HG02840 (cell line): ENCODE results near the gene SMCO4.

Experiments
- ATAC-seq: cut with Tn5 transposase; IDR thresholded peaks from one replicate; pipeline ENCODE4 v1.9.1; 2021; ENCODE audit warnings: mild to moderate bottlenecking, moderate library complexity, moderate number of reproducible peaks; ENCODE audit not compliant: unreplicated experiment, low FRiP score

SMCO4 gene

DNA sequence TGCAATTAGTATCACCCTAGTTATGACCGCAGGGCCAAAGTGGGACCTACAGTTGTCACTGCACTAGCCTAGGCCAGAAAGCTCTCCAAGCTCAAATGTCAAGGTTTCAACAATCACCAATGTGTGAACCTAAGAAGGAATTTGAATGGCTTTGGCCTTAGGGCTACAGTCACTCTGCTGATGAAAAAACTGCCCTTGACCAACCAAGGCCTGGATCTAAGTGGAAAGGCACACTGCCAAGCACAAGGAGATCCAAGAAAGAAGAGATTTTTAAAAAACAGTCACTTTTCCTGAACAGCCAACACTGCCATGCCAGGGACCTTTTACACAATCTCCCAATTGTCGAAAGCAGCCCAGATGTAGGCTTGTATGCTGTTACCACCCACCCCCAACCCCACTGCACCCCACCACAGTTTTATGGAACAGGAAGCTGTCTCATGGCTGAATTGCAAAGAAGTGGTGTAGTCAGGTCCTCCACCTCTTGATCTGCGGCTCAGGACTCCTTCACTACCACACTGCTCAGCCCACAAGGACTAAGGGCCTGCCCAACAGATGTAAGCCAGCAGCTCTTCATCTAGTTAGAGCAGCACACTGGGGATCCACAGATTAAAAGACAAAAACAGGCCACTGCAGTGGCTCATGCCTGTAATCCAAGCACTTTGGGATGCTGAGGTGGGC lies 32.9 kb downstream of the SMCO4 start:
- no peak for ATAC-seq

DNA sequence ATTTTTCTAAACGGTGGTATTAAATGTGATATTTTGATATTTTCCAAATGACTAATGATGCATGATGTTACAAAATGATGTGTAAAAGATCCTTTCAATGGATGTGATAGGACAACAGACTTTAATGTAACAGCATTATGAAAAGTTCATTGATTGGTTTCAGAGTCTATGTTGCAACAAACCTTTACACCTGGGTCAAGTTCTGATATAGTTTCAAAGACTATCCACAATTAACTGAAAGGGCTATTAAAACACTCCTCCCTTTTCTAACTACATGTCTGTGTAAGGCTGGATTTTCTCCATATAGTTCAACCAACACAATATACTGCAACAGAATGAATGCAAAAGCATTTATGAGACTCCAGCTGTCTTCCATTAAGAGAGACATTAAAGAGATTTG lies 35.7 kb downstream of the SMCO4 start:
- ATAC-seq = no peak

GRCh38 chr11:93505703-93506102 lies 37.5 kb downstream of the SMCO4 start:
- no peak for ATAC-seq

- ATAC-seq = no peak
These were observed 38.8 kb downstream of the SMCO4 start for GRCh38 chr11:93504110-93505095.

DNA sequence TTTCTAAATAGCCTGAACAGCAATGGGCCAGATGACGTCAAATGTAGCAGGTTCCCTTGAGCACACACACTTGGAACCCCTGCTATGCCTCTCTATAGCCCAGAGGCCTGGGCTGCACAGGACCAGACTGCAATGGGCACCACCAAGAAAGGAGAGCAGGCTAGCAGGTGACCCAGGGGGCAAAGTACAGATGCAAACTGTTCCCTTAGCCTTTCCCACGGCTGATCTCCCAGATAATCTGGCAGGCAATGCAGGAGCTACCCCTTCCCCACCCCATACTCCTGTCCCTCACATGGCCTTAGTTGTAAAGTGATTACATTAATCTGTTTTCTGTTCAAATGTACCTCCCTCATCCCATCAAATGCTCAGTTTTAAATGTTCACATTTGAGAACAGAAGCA lies 41.3 kb downstream of the SMCO4 start:
- ATAC-seq = no peak

- no peak for ATAC-seq
These were observed 42.4 kb downstream of the SMCO4 start for GRCh38 chr11:93500759-93501158.

GRCh38 chr11:93498641-93499040 lies 44.5 kb downstream of the SMCO4 start:
- ATAC-seq = no peak

GRCh38 chr11:93498161-93498560 lies 45.0 kb downstream of the SMCO4 start:
- no peak for ATAC-seq

- ATAC-seq = no peak
These were observed 45.6 kb downstream of the SMCO4 start for GRCh38 chr11:93497596-93497995.

- no peak for ATAC-seq
These were observed 48.8 kb downstream of the SMCO4 start for GRCh38 chr11:93494357-93494756.

- ATAC-seq = no peak
These were observed 49.8 kb downstream of the SMCO4 start for GRCh38 chr11:93493252-93493897.

GRCh38 chr11:93492464-93493251 lies 50.5 kb downstream of the SMCO4 start:
- no peak for ATAC-seq

GRCh38 chr11:93491973-93492372 lies 51.2 kb downstream of the SMCO4 start:
- no peak for ATAC-seq

GRCh38 chr11:93490996-93491618 lies 52.1 kb downstream of the SMCO4 start:
- no peak for ATAC-seq

DNA sequence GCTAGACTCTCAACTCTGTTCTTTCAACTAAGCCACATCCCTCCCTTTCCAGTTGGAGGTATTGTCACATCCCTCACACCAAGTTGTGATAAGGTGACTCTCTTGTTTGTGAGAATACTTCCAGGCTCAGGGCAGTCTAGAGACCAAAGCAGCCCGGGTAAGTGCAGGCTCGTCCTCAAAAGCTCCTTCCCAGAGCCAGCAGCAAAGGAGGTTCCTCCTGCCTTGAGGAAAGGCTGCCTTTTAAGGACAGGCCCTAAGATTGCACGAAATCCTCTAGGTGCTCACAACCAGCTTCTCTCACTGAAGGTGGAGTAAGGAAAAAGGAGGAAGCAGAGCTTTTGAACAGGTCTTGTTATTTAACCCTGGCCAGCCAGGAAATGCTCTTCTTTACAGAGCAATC lies 53.4 kb downstream of the SMCO4 start:
- ATAC-seq = no peak

- ATAC-seq = no peak
These were observed 56.1 kb downstream of the SMCO4 start for GRCh38 chr11:93487032-93487483.

- ATAC-seq = no peak
These were observed 57.2 kb downstream of the SMCO4 start for GRCh38 chr11:93485983-93486382.

- no peak for ATAC-seq
These were observed 58.5 kb downstream of the SMCO4 start for GRCh38 chr11:93484716-93485115.

DNA sequence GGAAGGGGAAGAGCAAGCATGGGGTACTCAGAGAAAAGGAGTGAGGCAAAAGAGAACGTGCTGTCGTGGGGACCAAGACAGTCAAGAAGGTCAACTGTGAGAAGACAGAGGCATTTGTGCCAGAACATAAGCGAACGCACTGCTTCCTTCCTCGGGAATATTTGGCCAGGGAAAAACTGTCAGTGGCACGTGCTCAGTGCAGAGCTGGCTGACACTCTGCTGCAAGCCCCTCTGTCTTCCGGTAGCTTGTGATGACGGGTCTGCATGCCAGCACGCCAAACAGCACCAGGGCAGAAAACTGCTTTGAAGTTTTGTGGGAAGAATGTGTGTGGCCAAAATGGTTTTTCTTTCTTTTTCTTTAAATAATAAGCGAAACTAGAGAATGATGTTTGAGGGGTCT lies 60.6 kb downstream of the SMCO4 start:
- no peak for ATAC-seq

- no peak for ATAC-seq
These were observed 61.5 kb downstream of the SMCO4 start for GRCh38 chr11:93481696-93482095.
